Measurements from ENCODE around the gene HK3. TPM values are rescaled to one million over a fixed set of nuclear protein-coding genes. Genes with fewer than 3 reads are reported as not detected.

The HK3 gene
- total and polyA plus RNA-seq, 2 of the 8 experiments (the other 6 are each of a cell fraction or from before 2014, with no cell fraction given), result not detected

- TF ChIP-seq KDM1A (IDR thresholded peaks at IDR 0.05; ENCODE audit: borderline replicate concordance, low read length), result no peak
- TF ChIP-seq HDAC6 (IDR thresholded peaks at IDR 0.05; ENCODE audit: low read depth, low read length), result no peak
- TF ChIP-seq PHF8 (conservative IDR thresholded peaks at IDR 0.05; ENCODE audit: low read depth, low read length), result no peak
These were observed 45.1 kb upstream of the HK3 start (continued) for GRCh38 chr5:176944268-176944667.

All from H1 (cell line).